SHP77 treated with DMSO at 0.1 percent for 48 hours (cell line): ENCODE data around the gene CRTC3.
"Not testable (repeated sequence)": the region's sequence is repeated elsewhere in the genome, so short reads cannot be mapped to it uniquely, and the experiment has no call there.

ENCODE experiments used
- DNase-seq: peaks from one replicate; lab custom pipeline; 2025; lab: John Stamatoyannopoulos, UW

CRTC3 gene

GRCh38 chr15:90623854-90624253 is 94.1 kb downstream of the CRTC3 start:
- DNase-seq = no peak

- DNase-seq = no peak
These were observed 94.7 kb downstream of the CRTC3 start for GRCh38 chr15:90624278-90624981.

- no peak for DNase-seq
These were observed 95.3 kb downstream of the CRTC3 start for GRCh38 chr15:90625037-90625436.

- DNase-seq = no peak
These were observed 99.5 kb downstream of the CRTC3 start for GRCh38 chr15:90629217-90629616.

- no peak for DNase-seq
These were observed 103.6 kb downstream of the CRTC3 start for GRCh38 chr15:90633360-90633759.

GRCh38 chr15:90636993-90637392 is 107.3 kb downstream of the CRTC3 start:
- not testable (repeated sequence) for DNase-seq

- DNase-seq = no peak
These were observed 108.0 kb downstream of the CRTC3 start for GRCh38 chr15:90637693-90638092.

- DNase-seq = no peak
These were observed 108.5 kb downstream of the CRTC3 start for GRCh38 chr15:90638201-90638691.

GRCh38 chr15:90638963-90639362 is 109.2 kb downstream of the CRTC3 start:
- DNase-seq = no peak

GRCh38 chr15:90640862-90641261 is 111.1 kb downstream of the CRTC3 start:
- no peak for DNase-seq

- DNase-seq = no peak
These were observed 112.1 kb downstream of the CRTC3 start for GRCh38 chr15:90641581-90642463.

GRCh38 chr15:90642464-90643300 is 113.0 kb downstream of the CRTC3 start:
- DNase-seq = no peak

GRCh38 chr15:90643301-90643632 is 113.5 kb downstream of the CRTC3 start:
- no peak for DNase-seq

- no peak for DNase-seq
These were observed 114.8 kb downstream of the CRTC3 start for GRCh38 chr15:90644526-90644925.

- DNase-seq = no peak
These were observed 115.4 kb downstream of the CRTC3 start for GRCh38 chr15:90644952-90645725.

- DNase-seq = no peak
These were observed 116.3 kb downstream of the CRTC3 start for GRCh38 chr15:90645873-90646575.

- no peak for DNase-seq
These were observed 117.1 kb downstream of the CRTC3 start for GRCh38 chr15:90646662-90647305.

GRCh38 chr15:90647326-90647725 is 117.6 kb downstream of the CRTC3 start:
- DNase-seq = no peak

- DNase-seq = peak; percentile 59
These were observed 118.7 kb downstream of the CRTC3 start for GRCh38 chr15:90648137-90649070.
